Loucy (cell line): ENCODE results near the gene EFCAB14.
"Not testable (repeated sequence)": the region's sequence is repeated elsewhere in the genome, so short reads cannot be mapped to it uniquely, and the experiment has no call there.

ENCODE experiments used
- H2AFZ ChIP-seq: fragments of 200-600 bp; sonication (generic); 2 replicates; pipeline ENCODE4 v1.6.0; 2016; ENCODE audit warnings: antibody characterized with exemption, mild to moderate bottlenecking, low read length, moderate library complexity
- H3F3A ChIP-seq: fragments of 200-600 bp; 2 replicates; pipeline ENCODE4 v1.6.0; 2016; ENCODE audit warnings: antibody characterized with exemption, low read depth, mild to moderate bottlenecking
- H3K27me3 ChIP-seq: fragments of 200-600 bp; sonication (generic); 2 replicates; pipeline ENCODE4 v1.6.1; 2014; ENCODE audit warnings: low read length, mild to moderate bottlenecking; ENCODE audit not compliant: insufficient read depth, poor library complexity, severe bottlenecking
- H3K36me3 ChIP-seq: fragments of 200-600 bp; sonication (generic); 2 replicates; pipeline ENCODE4 v1.6.1; 2016; ENCODE audit warnings: low read length; ENCODE audit not compliant: insufficient read depth
- H3K4me1 ChIP-seq: fragments of 200-600 bp; sonication (generic); 2 replicates; pipeline ENCODE4 v1.5.1; 2014; ENCODE audit warnings: low read length, mild to moderate bottlenecking; ENCODE audit not compliant: insufficient read depth, poor library complexity, severe bottlenecking
- H3K4me2 ChIP-seq: fragments of 200-600 bp; sonication (generic); 2 replicates; pipeline ENCODE4 v1.6.0; 2014; ENCODE audit warnings: antibody characterized with exemption, low read length, low read depth, mild to moderate bottlenecking; ENCODE audit not compliant: poor library complexity, severe bottlenecking
- H3K4me3 ChIP-seq: fragments of 200-600 bp; sonication (generic); 2 replicates; pipeline ENCODE4 v1.5.1; 2014; ENCODE audit warnings: low read length, mild to moderate bottlenecking, mixed read lengths; ENCODE audit not compliant: poor library complexity, severe bottlenecking
- H3K79me2 ChIP-seq: fragments of 200-600 bp; sonication (generic); 2 replicates; pipeline ENCODE4 v1.6.1; 2014; ENCODE audit warnings: low read length; ENCODE audit not compliant: insufficient read depth
- H3K9ac ChIP-seq: fragments of 200-600 bp; sonication (generic); 2 replicates; pipeline ENCODE4 v1.6.0; 2014; ENCODE audit warnings: mild to moderate bottlenecking, low read depth, low read length, moderate library complexity; ENCODE audit not compliant: poor library complexity, severe bottlenecking
- H3K9me2 ChIP-seq: fragments of 200-600 bp; sonication (generic); replicated peaks from 2 replicates; pipeline ENCODE4 v1.6.1; 2016; ENCODE audit warnings: low read depth, low read length, mixed read lengths
- H3K9me3 ChIP-seq: fragments of 200-600 bp; sonication (generic); 2 replicates; pipeline ENCODE4 v1.6.1; 2014; ENCODE audit warnings: mild to moderate bottlenecking, antibody characterized with exemption, low read length, low read depth; ENCODE audit not compliant: insufficient read depth
- H4K20me1 ChIP-seq: fragments of 200-600 bp; sonication (generic); 2 replicates; pipeline ENCODE4 v1.6.0; 2014; ENCODE audit warnings: antibody characterized with exemption, low read length, mild to moderate bottlenecking; ENCODE audit not compliant: insufficient read depth, poor library complexity, severe bottlenecking
- EZH2phosphoT487 ChIP-seq: fragments of 200-600 bp; IDR thresholded peaks from 2 replicates; pipeline ENCODE4 v1.6.1; 2018; ENCODE audit warnings: antibody characterized with exemption, mild to moderate bottlenecking, moderate library complexity, borderline replicate concordance
- TF ChIP-seq, protein P1 (sequence below): fragments of 200-600 bp; sonication (generic); conservative IDR thresholded peaks from 2 replicates; pipeline ENCODE4 v1.5.1; 2014; ENCODE audit warnings: mild to moderate bottlenecking, antibody characterized with exemption, low read length

Gene EFCAB14

GRCh38 chr1:46699666-46700065 is 19.2 kb downstream of the EFCAB14 start:
- Histone ChIP-seq H3K4me2 (no peak overlapping the region), H3K9ac (no peak overlapping the region), H3K36me3 (peaks cover 72% of the 10 kb centered on the region)

DNA sequence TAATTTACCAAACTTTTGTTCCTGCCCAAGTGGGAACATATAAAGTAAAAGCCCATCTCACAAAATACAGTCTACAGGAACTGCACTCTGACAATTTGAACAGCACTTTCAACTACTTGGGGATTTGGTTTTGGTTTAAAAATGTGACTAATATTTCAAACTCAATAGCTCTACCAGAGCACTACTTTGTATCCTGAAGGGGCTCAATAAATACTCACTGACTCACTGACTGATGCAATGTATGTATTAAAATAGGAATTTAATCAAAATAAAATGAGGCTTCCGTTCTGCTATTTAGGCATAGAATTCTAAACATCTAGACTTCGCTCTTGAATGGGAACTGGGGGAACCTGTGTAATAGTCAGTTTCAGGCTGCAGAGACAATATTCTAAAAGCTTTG is 21.9 kb downstream of the EFCAB14 start:
- TF ChIP-seq, protein P1, sequence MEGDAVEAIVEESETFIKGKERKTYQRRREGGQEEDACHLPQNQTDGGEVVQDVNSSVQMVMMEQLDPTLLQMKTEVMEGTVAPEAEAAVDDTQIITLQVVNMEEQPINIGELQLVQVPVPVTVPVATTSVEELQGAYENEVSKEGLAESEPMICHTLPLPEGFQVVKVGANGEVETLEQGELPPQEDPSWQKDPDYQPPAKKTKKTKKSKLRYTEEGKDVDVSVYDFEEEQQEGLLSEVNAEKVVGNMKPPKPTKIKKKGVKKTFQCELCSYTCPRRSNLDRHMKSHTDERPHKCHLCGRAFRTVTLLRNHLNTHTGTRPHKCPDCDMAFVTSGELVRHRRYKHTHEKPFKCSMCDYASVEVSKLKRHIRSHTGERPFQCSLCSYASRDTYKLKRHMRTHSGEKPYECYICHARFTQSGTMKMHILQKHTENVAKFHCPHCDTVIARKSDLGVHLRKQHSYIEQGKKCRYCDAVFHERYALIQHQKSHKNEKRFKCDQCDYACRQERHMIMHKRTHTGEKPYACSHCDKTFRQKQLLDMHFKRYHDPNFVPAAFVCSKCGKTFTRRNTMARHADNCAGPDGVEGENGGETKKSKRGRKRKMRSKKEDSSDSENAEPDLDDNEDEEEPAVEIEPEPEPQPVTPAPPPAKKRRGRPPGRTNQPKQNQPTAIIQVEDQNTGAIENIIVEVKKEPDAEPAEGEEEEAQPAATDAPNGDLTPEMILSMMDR, result no peak
- no peak for TF ChIP-seq EZH2phosphoT487
- Histone ChIP-seq H3K4me3 (no peak overlapping the region), H3K4me2 (no peak overlapping the region), H3K79me2 (peaks cover 80% of the 10 kb centered on the region), H2AFZ (no peak overlapping the region), H3K4me1 (peaks cover 50% of the 10 kb centered on the region), H3K9ac (no peak overlapping the region), H3K27me3 (no peaks in the 10 kb centered on the region), H3K9me2 (no peaks in the 10 kb centered on the region), H3F3A (no peaks in the 10 kb centered on the region), H3K36me3 (peaks cover 57% of the 10 kb centered on the region), H4K20me1 (no peaks in the 10 kb centered on the region), H3K9me3 (no peaks in the 10 kb centered on the region)

More at GRCh38 chr1:46699666-46700065, 19.2 kb downstream of the EFCAB14 start:
- Histone ChIP-seq H4K20me1 (no peaks in the 10 kb centered on the region), H3K9me3 (no peaks in the 10 kb centered on the region), H3K4me1 (peaks cover 43% of the 10 kb centered on the region), H2AFZ (no peak overlapping the region), H3K27me3 (no peaks in the 10 kb centered on the region), H3K9me2 (no peaks in the 10 kb centered on the region), H3F3A (no peaks in the 10 kb centered on the region), H3K79me2 (peaks cover 86% of the 10 kb centered on the region), H3K4me3 (no peak overlapping the region)
- TF ChIP-seq, protein P1, result no peak
- no peak for TF ChIP-seq EZH2phosphoT487

- H3K4me2 ChIP-seq, H3K9ac ChIP-seq, H3K4me3 ChIP-seq, H3K9me3 ChIP-seq, H3F3A ChIP-seq, H2AFZ ChIP-seq, H3K9me2 ChIP-seq, H3K27me3 ChIP-seq, H4K20me1 ChIP-seq: not testable (repeated sequence)
- H3K36me3 ChIP-seq, result peaks cover 69% of the 10 kb centered on the region
- H3K4me1 ChIP-seq, result peaks cover 63% of the 10 kb centered on the region
- H3K79me2 ChIP-seq, result peaks cover 73% of the 10 kb centered on the region
These were observed 24.2 kb downstream of the EFCAB14 start for GRCh38 chr1:46694676-46695075.
